ENCODE data around the gene SGF29. TPM values are rescaled to one million over a fixed set of nuclear protein-coding genes. Genes with fewer than 3 reads are reported as not detected.
"Not testable (repeated sequence)": the region's sequence is repeated elsewhere in the genome, so short reads cannot be mapped to it uniquely, and the experiment has no call there.

The SGF29 gene
- total RNA-seq, 1 donor from 2014 or later, result 10.6 TPM

GRCh38 chr16:28591355-28591754 is 37.6 kb downstream of the SGF29 start:
- Mint-ChIP-seq H3K4me1 (ENCODE audit: low read depth, unreplicated experiment) (no peaks in the 10 kb centered on the region), H3K4me3 (ENCODE audit: unreplicated experiment) (no peak overlapping the region), H3K36me3 (ENCODE audit: low read depth, unreplicated experiment) (peaks cover 16% of the 10 kb centered on the region), H3K27ac (ENCODE audit: unreplicated experiment) (no peak overlapping the region), H3K27me3 (ENCODE audit: low read depth, unreplicated experiment) (peaks cover 2% of the 10 kb centered on the region), H3K9me3 (ENCODE audit: unreplicated experiment) (no peaks in the 10 kb centered on the region)
- Histone ChIP-seq H3K27me3 (ENCODE audit: insufficient read depth, low read length) (no peaks in the 10 kb centered on the region), H3K4me2 (ENCODE audit: low read length) (no peak overlapping the region), H3K4me3 (ENCODE audit: insufficient read depth, low read depth, low read length) (no peak overlapping the region), H3K27ac (ENCODE audit: low read depth, low read length) (no peak overlapping the region), H3K36me3 (ENCODE audit: insufficient read depth, low read length) (peaks cover 5% of the 10 kb centered on the region), H3K79me2 (ENCODE audit: insufficient read depth, low read length) (no peaks in the 10 kb centered on the region), H2AFZ (ENCODE audit: low read depth, low read length) (no peak overlapping the region), H3K9me3 (ENCODE audit: insufficient read depth, low read depth, low read length) (no peaks in the 10 kb centered on the region), H3K4me1 (ENCODE audit: insufficient read depth, low read length) (no peaks in the 10 kb centered on the region), H4K20me1 (ENCODE audit: insufficient read depth, low read length) (no peaks in the 10 kb centered on the region), H3K9ac (ENCODE audit: low read length) (no peak overlapping the region)
- DNase-seq (ENCODE audit: low read depth) (no peak), FAIRE-seq (no peak)
- no peak for TF ChIP-seq EZH2 (IDR thresholded peaks at IDR 0.05; ENCODE audit: insufficient read depth, low read length)
- TF ChIP-seq, protein P1, sequence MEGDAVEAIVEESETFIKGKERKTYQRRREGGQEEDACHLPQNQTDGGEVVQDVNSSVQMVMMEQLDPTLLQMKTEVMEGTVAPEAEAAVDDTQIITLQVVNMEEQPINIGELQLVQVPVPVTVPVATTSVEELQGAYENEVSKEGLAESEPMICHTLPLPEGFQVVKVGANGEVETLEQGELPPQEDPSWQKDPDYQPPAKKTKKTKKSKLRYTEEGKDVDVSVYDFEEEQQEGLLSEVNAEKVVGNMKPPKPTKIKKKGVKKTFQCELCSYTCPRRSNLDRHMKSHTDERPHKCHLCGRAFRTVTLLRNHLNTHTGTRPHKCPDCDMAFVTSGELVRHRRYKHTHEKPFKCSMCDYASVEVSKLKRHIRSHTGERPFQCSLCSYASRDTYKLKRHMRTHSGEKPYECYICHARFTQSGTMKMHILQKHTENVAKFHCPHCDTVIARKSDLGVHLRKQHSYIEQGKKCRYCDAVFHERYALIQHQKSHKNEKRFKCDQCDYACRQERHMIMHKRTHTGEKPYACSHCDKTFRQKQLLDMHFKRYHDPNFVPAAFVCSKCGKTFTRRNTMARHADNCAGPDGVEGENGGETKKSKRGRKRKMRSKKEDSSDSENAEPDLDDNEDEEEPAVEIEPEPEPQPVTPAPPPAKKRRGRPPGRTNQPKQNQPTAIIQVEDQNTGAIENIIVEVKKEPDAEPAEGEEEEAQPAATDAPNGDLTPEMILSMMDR (IDR thresholded peaks at IDR 0.05; ENCODE audit: insufficient read depth, low read depth, low read length), result no peak

GRCh38 chr16:28592511-28592910 is 38.8 kb downstream of the SGF29 start:
- Mint-ChIP-seq H3K9me3 (ENCODE audit: unreplicated experiment) (no peaks in the 10 kb centered on the region), H3K27me3 (ENCODE audit: low read depth, unreplicated experiment) (peaks cover 2% of the 10 kb centered on the region), H3K36me3 (ENCODE audit: low read depth, unreplicated experiment) (peaks cover 16% of the 10 kb centered on the region), H3K4me3 (ENCODE audit: unreplicated experiment) (no peak overlapping the region), H3K27ac (ENCODE audit: unreplicated experiment) (no peak overlapping the region), H3K4me1 (ENCODE audit: low read depth, unreplicated experiment) (peaks cover 8% of the 10 kb centered on the region)
- Histone ChIP-seq H3K4me2 (ENCODE audit: low read length) (no peak overlapping the region), H3K27ac (ENCODE audit: low read depth, low read length) (no peak overlapping the region), H3K9me3 (ENCODE audit: insufficient read depth, low read depth, low read length) (no peaks in the 10 kb centered on the region), H3K36me3 (ENCODE audit: insufficient read depth, low read length) (peaks cover 5% of the 10 kb centered on the region), H3K4me1 (ENCODE audit: insufficient read depth, low read length) (no peaks in the 10 kb centered on the region), H3K4me3 (ENCODE audit: insufficient read depth, low read depth, low read length) (no peak overlapping the region), H3K27me3 (ENCODE audit: insufficient read depth, low read length) (no peaks in the 10 kb centered on the region), H4K20me1 (ENCODE audit: insufficient read depth, low read length) (no peaks in the 10 kb centered on the region), H3K9ac (ENCODE audit: low read length) (no peak overlapping the region), H2AFZ (ENCODE audit: low read depth, low read length) (no peak overlapping the region), H3K79me2 (ENCODE audit: insufficient read depth, low read length) (no peaks in the 10 kb centered on the region)
- no peak for DNase-seq (ENCODE audit: low read depth)
- TF ChIP-seq, protein P1 (IDR thresholded peaks at IDR 0.05; ENCODE audit: insufficient read depth, low read depth, low read length), result no peak
- no peak for TF ChIP-seq EZH2 (IDR thresholded peaks at IDR 0.05; ENCODE audit: insufficient read depth, low read length)
- FAIRE-seq, result no peak

DNA sequence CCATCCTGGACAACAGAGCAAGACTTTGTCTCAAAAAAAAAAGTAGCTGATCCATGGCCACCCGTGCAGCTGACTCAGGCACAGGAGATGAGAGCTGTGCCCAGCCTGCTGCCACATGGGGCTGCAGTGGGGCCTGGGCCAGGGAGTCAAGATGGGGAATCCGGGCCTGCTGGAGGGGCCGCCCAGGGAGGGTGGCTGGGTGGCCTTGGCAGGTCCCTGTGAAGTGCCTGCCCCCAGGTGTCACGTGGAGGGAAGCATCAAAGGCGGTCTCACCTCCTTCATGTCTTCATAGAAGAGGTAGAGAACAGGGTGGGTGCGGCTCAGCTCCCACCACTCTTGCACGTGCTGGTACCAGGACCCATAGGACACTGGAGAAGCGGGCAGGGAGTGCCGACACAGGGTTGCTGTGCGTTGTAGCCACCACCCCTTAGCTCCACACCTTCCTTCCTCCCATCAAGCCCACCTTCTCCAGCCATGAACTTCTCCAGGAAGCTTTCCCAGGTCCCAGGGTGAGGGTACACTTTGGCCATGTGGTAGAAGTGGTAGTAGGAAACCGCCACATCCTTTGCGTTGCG is 39.3 kb downstream of the SGF29 start:
- H3K27me3 ChIP-seq (ENCODE audit: insufficient read depth, low read length), result no peaks in the 10 kb centered on the region
- no peak overlapping the region for H3K4me2 ChIP-seq (ENCODE audit: low read length)
- Mint-ChIP-seq H3K36me3 (ENCODE audit: low read depth, unreplicated experiment) (peaks cover 16% of the 10 kb centered on the region), H3K9me3 (ENCODE audit: unreplicated experiment) (no peaks in the 10 kb centered on the region), H3K4me3 (ENCODE audit: unreplicated experiment) (no peak overlapping the region), H3K4me1 (ENCODE audit: low read depth, unreplicated experiment) (peaks cover 9% of the 10 kb centered on the region), H3K27me3 (ENCODE audit: low read depth, unreplicated experiment) (peaks cover 2% of the 10 kb centered on the region), H3K27ac (ENCODE audit: unreplicated experiment) (no peak overlapping the region)
- no peak overlapping the region for H3K4me3 ChIP-seq (ENCODE audit: insufficient read depth, low read depth, low read length)
- no peak for DNase-seq (ENCODE audit: low read depth)
- no peaks in the 10 kb centered on the region for H3K79me2 ChIP-seq (ENCODE audit: insufficient read depth, low read length)
- H3K36me3 ChIP-seq (ENCODE audit: insufficient read depth, low read length), result peaks cover 5% of the 10 kb centered on the region
- TF ChIP-seq, protein P1 (IDR thresholded peaks at IDR 0.05; ENCODE audit: insufficient read depth, low read depth, low read length), result no peak
- no peak for TF ChIP-seq EZH2 (IDR thresholded peaks at IDR 0.05; ENCODE audit: insufficient read depth, low read length)
- no peaks in the 10 kb centered on the region for H4K20me1 ChIP-seq (ENCODE audit: insufficient read depth, low read length)
- H3K9me3 ChIP-seq (ENCODE audit: insufficient read depth, low read depth, low read length), result no peaks in the 10 kb centered on the region
- no peaks in the 10 kb centered on the region for H3K4me1 ChIP-seq (ENCODE audit: insufficient read depth, low read length)
- no peak for FAIRE-seq
- H3K27ac ChIP-seq (ENCODE audit: low read depth, low read length), result no peak overlapping the region
- H2AFZ ChIP-seq (ENCODE audit: low read depth, low read length), result no peak overlapping the region
- H3K9ac ChIP-seq (ENCODE audit: low read length), result no peak overlapping the region

DNA sequence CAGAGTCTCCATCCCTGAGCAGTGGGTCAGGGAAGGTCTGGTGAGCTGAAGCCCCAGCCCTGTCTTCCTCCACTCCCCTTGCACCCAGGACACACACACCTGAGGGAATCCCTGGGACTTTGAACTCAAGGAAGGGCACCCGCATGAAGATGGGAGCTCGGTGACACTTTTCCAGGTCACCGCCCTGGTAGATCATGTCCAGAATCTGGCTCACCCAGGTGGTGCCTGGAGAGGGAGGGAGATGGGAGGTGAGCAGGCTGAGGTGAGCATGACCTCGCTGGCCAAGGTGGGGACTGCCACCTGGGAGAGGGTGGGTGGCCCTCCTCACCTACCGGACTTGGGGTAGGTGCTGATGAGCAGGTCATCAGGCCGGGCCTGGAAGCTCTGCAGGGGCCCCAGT is 41.7 kb downstream of the SGF29 start:
- not testable (repeated sequence) for H3K36me3 Mint-ChIP-seq (ENCODE audit: low read depth, unreplicated experiment); H3K27ac Mint-ChIP-seq (ENCODE audit: unreplicated experiment); H3K27me3 ChIP-seq (ENCODE audit: insufficient read depth, low read length); H3K9me3 ChIP-seq (ENCODE audit: insufficient read depth, low read depth, low read length); H3K27me3 Mint-ChIP-seq (ENCODE audit: low read depth, unreplicated experiment); H3K4me3 Mint-ChIP-seq (ENCODE audit: unreplicated experiment); H3K4me1 ChIP-seq (ENCODE audit: insufficient read depth, low read length); H3K9me3 Mint-ChIP-seq (ENCODE audit: unreplicated experiment); H2AFZ ChIP-seq (ENCODE audit: low read depth, low read length); H3K27ac ChIP-seq (ENCODE audit: low read depth, low read length); H3K4me1 Mint-ChIP-seq (ENCODE audit: low read depth, unreplicated experiment); H3K36me3 ChIP-seq (ENCODE audit: insufficient read depth, low read length); H3K9ac ChIP-seq (ENCODE audit: low read length); H3K4me3 ChIP-seq (ENCODE audit: insufficient read depth, low read depth, low read length); FAIRE-seq; H4K20me1 ChIP-seq (ENCODE audit: insufficient read depth, low read length); H3K4me2 ChIP-seq (ENCODE audit: low read length); DNase-seq (ENCODE audit: low read depth); H3K79me2 ChIP-seq (ENCODE audit: insufficient read depth, low read length)
